OCI-LY3 (cell line): ENCODE data around the gene CTXND2.

Source experiments
- EZH2phosphoT487 ChIP-seq: fragments of 200-600 bp; shearing (Covaris generic); IDR thresholded peaks from 2 replicates; pipeline ENCODE4 v1.6.1; 2018; ENCODE audit warnings: antibody characterized with exemption, mixed run types, low read depth
- TF ChIP-seq, protein P1 (sequence below): fragments of 200-600, 300-600 bp; sonication (generic); IDR thresholded peaks from 2 replicates; pipeline ENCODE4 v1.5.1; 2014; ENCODE audit warnings: antibody characterized with exemption, low read length, low read depth

- TF ChIP-seq, protein P1, sequence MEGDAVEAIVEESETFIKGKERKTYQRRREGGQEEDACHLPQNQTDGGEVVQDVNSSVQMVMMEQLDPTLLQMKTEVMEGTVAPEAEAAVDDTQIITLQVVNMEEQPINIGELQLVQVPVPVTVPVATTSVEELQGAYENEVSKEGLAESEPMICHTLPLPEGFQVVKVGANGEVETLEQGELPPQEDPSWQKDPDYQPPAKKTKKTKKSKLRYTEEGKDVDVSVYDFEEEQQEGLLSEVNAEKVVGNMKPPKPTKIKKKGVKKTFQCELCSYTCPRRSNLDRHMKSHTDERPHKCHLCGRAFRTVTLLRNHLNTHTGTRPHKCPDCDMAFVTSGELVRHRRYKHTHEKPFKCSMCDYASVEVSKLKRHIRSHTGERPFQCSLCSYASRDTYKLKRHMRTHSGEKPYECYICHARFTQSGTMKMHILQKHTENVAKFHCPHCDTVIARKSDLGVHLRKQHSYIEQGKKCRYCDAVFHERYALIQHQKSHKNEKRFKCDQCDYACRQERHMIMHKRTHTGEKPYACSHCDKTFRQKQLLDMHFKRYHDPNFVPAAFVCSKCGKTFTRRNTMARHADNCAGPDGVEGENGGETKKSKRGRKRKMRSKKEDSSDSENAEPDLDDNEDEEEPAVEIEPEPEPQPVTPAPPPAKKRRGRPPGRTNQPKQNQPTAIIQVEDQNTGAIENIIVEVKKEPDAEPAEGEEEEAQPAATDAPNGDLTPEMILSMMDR = no peak
- TF ChIP-seq EZH2phosphoT487 = no peak
These were observed 40.3 kb upstream of the CTXND2 start for GRCh38 chr1:150846473-150847146.
